ENCODE results near the gene DDR1.
"Not testable (repeated sequence)": the region's sequence is repeated elsewhere in the genome, so short reads cannot be mapped to it uniquely, and the experiment has no call there.

Gene DDR1

DNA sequence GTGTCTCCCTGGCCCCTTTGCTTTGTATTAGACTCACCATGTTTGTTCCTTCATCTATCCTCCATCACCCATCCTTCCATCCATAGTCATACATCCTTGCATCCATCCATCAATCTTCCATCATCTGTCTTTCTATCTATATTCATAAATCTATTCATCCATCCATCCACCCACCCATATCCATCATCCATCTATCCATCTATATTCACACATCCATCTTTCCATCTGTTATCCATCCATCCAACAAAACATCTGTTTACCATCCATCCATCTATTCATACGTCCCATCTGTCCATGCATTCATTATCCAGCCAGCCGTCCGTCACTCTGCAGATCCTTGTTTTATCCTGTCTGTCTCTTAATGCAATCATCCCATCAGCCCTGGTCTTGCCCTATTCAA lies 10.6 kb downstream of the DDR1 start:
- DNase-seq = no peak

DNA sequence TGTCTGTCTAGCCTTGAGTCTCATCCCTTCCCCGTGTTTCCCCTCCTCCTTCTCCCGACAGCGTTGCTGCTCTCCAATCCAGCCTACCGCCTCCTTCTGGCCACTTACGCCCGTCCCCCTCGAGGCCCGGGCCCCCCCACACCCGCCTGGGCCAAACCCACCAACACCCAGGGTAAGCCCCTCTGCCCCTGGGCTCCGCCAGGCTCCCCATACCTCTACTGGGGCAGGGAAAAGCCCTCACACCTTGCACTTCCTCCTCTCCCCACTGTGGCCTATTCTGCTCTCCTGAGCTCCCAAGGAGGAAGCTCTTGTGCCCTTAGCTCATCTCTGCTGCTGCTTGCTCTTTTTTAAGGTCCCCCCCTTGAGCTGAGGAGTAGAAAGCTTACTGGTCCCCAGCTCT lies 11.0 kb downstream of the DDR1 start:
- DNase-seq = no peak

DNA sequence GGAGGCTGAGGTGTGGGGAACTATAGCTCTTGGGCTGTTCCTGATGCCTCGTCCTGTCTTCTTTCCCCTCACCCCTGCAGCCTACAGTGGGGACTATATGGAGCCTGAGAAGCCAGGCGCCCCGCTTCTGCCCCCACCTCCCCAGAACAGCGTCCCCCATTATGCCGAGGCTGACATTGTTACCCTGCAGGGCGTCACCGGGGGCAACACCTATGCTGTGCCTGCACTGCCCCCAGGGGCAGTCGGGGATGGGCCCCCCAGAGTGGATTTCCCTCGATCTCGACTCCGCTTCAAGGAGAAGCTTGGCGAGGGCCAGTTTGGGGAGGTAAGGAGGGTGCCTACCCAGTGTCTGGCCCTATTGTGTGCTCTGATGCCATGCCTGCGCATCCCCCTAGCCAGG lies 12.2 kb downstream of the DDR1 start:
- DNase-seq = no peak

DNA sequence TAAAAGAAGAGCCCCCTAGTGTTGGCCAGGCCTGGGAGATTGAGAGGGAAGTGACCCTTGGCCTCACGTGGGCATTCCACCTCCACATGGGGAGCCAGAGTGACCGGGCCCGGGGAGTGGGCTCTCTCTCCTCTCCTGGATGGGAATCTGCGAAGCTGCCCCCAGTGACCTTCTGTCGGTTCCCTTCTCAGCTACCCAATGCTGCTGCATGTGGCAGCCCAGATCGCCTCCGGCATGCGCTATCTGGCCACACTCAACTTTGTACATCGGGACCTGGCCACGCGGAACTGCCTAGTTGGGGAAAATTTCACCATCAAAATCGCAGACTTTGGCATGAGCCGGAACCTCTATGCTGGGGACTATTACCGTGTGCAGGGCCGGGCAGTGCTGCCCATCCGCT lies 13.6 kb downstream of the DDR1 start:
- no peak for DNase-seq

DNA sequence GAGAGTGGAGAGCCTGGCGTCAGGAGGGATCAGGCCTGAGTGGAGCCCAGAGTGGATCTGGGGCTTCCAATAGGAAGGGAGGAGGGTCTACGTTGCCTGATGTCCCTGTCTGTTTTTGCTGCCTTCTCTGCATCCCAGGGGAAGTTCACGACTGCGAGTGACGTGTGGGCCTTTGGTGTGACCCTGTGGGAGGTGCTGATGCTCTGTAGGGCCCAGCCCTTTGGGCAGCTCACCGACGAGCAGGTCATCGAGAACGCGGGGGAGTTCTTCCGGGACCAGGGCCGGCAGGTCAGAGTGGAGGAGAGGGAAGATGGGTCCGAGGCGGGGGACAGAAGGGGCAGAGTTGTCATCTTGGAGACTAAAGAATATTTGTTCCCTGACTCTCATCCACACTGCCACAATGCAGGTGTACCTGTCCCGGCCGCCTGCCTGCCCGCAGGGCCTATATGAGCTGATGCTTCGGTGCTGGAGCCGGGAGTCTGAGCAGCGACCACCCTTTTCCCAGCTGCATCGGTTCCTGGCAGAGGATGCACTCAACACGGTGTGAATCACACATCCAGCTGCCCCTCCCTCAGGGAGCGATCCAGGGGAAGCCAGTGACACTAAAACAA lies 14.5 kb downstream of the DDR1 start:
- DNase-seq = no peak

DNA sequence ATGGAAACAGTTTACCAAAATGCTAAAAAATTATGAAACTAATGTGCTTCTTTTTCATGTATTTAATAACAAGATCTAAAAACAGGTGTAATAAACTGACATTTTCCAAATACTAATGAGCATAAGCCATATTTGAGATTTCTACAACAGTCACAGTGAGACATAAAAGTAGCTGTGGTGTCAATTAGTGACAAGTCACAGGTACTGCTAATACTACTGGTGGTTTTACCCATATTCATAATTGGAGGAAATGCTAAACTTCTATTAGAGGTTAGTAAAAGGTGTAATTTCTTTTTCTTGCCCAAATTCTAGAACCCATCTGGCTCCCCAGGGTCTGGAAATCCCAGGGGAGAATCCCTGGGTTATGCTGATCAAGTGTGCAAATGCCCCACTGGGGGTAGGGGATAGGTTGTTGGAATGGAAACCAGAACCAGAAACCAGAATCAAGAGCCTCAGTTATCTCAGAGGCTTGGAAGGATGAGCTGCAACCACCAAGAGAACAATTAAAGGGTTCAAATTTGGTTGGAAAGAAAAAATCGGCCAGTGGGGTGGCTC lies 16.6 kb downstream of the DDR1 start:
- no peak for DNase-seq

DNA sequence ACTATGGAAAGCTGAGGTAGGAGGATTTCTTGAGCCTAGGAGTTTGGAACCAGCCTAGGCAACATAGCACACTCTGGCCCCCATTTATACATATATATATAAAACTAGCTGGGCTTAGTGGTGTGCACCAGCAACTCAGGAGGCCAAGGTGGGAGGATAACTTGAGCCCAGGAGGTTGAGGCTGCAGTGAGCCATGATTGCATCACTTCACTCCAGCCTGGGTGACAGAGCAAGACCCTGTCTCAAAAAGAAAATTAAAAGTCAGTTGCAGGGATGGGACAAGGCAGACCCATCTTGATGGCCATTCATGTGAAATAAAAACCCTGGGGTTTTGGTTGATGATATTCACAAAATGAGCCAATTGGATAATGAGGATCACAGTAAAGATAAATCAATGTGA lies 17.1 kb downstream of the DDR1 start:
- no peak for DNase-seq

DNA sequence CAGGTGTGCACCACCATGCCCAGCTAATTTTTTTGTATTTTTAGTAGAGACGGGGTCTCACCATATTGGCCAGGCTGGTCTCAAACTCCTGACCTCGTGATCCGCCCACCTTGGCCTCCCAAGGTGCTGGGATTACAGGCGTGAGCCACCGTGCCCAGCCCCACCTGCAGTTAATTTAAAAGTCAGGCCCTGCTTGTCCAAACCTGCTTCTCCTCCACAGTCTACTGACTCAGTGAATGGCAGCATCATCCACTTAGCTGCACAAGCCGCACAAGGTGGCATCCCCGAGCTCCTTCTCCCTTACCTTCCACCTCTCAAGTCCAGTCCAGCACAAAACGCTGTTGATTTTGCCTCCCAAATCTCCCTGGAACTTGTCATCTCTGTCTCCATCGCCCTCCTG lies 17.9 kb downstream of the DDR1 start:
- not testable (repeated sequence) for DNase-seq

DNA sequence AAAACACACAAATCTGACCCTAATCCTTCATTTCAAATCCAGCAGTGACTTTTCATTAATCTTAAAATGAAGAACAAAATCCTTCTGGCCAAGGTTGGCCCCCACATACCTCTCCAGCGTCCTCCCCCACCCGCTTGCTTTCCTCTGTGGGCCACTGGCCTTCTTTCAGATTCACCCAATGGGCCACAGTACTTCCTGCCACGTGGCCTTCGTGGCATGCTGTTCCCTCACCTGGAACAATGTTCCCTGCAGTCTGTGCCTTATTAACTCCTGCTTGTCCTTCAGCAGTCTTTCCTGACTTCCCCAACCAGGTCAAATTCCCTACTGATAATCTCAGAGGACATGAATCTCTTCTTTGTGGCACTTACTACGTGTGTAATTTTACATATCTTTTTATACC lies 18.4 kb downstream of the DDR1 start:
- no peak for DNase-seq

DNA sequence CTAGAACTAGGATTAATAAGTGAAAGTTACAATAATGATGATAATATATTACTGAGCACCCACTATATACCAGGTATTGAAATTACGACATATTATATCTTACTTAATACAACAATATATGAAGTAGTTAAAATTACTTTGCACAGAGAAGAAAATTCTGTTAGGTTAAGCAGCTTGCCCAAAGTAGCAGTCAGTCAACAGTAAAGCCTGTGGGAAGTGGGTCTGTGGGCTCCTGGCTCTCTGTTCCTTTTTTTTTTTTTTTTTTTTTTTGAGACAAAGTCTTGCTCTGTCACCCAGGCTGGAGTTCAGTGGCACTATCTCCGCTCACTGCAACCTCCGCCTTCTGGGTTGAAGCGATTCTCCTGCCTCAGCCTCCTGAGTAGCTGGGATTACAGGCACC lies 18.9 kb downstream of the DDR1 start:
- no peak for DNase-seq

DNA sequence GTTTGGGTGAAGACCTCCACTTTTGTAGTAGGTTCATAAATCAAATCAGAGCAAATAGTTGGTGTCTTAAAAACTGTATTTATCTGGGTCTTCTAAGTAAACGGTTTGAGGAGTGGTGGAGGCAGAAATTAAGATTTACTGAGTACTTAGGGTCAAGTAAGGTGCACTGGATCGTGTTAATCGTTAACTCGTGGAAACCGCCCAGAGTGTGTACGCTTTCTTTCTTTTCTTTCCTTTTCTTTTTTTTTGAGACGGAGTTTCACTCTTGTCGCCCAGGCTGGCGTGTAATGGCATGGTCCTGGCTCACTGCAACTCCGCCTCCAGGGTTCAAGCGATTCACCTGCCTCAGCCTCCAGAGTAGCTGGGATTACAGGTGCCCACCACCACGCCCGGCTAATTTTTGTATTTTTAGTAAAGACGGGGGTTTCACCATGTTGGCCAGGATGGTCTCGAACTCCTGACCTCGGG lies 23.0 kb downstream of the DDR1 start:
- DNase-seq = not testable (repeated sequence)

DNA sequence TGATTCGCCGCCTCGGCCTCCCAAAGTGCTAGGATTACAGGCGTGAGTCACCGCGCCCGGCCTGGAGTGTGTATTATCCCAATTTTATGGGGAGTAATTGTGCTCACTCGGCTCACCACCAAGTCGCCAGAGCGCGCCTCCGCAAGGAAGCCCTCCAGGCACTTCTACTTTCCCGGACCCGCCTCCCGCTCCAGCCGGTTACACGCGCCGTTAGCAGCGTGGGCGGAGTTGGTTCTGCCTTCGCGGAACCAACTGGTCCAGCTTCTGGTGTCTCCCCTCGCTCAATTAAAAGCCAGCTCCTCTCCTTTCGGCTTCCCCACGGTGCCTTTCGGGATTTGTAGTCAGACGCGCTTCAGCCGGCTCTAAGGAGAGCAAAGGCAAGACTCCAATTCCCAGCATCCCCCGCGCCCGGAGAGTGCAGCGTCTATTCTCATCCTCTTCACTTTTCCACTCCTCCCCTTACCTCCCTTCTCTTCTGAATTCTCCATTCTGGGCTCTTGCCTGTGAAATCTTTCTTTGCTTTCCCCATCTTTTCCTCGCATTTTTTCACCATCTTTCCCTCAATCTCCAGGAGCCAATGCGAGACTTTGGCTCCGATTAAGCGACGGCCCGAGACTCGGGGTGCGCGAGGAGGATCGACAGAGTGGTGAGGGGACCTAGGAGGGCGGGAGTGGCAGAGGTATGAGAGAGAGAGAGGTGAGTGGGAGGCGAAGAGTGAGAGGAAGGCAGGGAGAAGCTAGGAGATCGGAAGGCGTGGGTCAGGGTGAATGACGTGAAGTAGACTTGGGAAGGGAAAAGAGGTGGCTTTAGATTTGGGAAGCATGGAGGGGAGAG lies 23.7 kb downstream of the DDR1 start, which contains the start of gene GTF2H4:
Gene GTF2H4 (plus strand): TSS at position 450 of the 834 bp plus-strand sequence.
- DNase-seq = peak; percentile 95

DNA sequence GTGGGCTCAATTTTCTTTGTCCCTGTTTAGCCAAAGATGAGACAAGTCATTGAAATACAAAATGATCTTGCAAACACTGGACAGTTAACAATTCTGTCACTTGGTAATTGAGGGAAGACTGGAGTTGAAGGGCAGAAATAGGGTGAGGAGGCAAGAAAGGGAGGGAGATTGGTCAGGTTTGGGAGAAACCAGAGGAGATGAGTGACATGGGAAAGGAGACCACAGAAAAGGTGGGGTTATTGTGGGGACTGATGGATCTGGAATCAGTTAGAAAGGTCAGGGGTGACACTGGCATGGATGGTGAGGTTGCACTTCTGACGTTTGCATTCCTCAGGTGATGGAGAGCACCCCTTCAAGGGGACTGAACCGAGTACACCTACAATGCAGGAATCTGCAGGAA lies 24.4 kb downstream of the DDR1 start:
- no peak for DNase-seq

DNA sequence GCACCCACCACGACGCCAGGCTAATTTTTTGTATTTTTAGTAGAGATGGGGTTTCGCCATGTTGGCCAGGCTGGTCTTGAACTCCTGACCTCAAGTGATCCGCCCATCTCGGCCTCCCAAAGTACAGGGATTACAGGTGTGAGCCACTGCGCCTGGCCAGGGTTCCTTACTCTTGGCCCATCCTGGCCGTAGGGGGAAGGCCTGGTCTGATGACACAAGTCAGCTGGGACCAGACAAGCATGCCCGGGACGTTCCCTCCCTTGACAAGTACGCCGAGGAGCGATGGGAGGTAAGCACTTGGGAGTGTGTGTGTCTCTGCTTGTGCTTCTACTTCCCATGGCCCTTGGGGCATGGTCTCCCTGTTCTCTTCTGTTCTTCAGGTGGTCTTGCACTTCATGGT lies 26.2 kb downstream of the DDR1 start:
- DNase-seq = not testable (repeated sequence)

DNA sequence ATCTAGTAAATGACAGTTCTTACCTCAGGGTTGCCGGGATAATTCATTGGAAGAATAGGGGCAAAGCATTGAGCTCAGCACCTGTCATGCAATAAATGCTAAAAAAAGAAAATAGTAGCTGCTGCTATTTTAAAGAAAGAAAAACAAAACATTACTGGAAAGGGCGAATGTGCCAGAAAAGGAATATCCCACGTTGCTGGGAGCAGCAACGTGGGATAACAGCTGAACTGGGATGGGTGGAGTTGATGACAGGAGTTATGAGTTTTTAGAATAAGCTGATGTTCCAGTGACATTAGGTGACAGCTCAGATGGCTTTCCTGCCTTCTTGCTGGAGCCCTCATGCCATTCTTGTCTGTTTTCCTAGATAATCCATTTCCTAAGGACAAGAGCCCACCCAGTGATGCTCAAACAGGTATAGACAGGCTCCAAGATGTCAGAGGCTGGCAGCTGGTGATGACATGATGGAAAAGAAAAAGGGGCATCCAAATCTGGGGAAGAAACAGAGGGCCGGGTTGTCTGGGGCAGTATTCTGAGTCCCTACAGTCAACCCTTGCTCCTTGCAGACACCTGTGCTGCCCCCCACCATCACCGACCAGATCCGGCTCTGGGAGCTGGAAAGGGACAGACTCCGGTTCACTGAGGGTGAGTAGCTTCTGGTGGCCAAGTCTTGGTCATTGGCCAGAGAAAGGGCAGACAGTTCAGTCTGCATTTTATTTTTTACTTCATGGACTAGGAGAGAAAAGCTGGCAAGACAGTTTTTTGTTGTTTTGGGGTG lies 28.6 kb downstream of the DDR1 start:
- no peak for DNase-seq

DNA sequence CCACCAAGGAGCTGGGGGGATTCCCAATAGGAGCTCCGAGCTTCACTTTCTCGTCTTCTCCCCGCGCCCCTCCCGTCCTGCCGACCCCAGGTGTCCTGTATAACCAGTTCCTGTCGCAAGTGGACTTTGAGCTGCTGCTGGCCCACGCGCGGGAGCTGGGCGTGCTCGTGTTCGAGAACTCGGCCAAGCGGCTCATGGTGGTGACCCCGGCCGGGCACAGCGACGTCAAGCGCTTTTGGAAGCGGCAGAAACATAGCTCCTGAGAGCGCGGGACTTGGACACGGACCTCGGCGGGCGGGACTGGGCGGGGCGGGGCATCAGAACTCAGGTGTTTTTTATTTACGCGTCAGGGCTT lies 29.4 kb downstream of the DDR1 start:
- DNase-seq = no peak

DNA sequence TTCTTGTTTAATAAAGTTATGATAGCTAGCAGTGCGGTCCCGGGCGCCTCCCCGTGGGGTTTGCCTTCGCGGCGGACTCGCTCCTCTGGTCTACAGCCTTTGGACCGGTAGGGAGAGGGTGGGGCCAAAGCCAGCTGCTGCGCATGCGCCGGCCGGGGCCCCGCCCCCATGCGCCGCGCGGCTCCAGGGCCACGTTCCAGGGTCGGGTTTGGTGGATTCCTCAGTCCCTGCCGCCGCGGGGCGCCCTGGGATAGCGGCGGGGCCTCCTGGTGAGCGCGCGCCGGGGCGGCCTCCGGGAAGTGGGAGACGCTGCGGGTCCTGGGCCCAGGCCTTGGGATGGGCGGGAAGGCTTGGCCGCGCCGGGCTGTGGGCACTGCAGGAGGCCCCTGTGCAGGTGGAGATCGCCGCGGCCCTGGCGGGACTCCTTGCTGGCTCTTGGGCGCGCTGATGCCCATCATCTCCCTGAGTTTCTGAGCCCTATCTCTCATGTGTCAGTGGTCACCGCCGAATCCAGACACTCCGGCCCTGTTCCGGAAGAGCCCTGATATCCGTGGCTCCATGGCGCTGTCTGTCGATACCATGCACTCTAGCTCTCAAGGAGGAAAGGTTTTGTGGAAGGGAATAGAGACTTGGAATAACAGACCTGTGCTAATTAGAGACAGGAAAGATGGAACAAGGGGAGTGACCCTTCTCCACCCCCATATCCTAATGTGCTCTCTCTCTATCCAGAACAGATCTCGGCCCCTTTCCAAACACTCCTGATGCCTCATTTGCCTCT lies 29.9 kb downstream of the DDR1 start, which contains the start of gene VARS2:
Gene VARS2 (plus strand): TSS at position 163 of the 778 bp plus-strand sequence. CDS start 599 bp downstream, at position 762.
- DNase-seq = peak; percentile 87 to 89

DNA sequence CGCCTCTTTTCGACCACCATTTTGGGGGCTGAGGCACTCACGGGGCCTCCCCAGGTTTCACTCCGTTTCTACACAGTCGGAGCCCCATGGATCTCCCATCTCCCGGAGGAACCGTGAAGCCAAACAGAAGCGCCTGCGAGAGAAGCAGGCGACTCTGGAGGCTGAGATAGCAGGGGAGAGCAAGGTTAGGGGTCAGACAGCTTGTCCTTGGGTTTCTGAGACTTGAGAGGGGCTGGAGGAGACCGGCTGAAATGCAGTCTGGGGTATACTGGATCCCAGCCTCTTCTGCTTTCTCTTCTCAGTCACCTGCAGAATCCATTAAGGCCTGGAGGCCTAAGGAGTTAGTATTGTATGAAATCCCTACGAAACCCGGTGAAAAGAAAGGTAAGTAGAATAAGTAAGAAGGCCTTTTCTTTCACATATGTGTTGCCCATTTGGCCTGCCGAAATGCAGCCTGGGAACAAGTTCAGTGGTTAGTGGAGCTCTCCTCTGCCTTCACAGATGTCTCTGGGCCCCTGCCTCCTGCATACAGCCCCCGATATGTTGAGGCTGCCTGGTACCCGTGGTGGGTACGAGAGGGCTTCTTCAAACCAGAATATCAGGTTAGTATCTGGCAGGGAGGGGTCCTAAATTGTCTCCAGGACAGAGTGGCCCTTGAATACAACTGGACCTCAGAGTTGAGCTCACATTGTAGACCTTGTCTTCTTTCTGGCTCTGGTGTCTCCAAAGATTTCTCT lies 30.7 kb downstream of the DDR1 start:
- peak; percentile 22 to 24 for DNase-seq

DNA sequence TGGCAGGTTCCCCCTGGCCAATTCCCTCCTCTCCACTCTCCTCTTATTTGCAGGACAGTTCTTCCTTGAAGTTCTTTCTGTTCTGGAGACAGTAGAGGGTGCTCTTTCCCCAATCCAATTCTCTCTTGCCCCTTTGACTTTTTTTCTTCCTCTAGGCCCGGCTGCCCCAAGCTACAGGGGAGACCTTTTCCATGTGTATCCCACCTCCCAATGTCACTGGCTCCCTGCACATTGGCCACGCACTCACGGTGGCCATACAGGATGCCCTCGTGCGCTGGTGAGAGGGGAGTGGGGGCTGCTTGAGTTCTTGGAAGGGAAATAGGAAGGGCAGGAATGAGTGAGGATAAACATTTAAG lies 31.2 kb downstream of the DDR1 start:
- no peak for DNase-seq

DNA sequence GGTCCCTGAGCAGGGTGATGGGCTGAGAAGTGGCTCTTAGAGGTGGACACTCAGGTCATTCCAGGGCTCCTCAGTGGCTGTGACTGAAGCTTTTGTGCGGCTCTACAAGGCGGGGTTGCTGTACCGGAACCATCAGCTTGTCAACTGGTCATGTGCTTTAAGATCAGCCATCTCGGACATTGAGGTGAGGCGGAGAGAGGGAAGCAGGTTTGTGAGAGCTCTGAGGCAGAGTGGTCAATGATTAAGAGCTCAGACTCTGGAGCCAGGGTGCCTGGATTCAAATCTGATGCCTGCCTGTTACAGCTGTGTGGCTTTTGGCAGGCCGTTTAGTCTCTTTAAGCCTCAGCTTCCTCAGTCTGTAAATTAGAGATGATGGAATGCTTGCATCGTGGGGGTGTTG lies 32.7 kb downstream of the DDR1 start:
- DNase-seq = no peak

DNA sequence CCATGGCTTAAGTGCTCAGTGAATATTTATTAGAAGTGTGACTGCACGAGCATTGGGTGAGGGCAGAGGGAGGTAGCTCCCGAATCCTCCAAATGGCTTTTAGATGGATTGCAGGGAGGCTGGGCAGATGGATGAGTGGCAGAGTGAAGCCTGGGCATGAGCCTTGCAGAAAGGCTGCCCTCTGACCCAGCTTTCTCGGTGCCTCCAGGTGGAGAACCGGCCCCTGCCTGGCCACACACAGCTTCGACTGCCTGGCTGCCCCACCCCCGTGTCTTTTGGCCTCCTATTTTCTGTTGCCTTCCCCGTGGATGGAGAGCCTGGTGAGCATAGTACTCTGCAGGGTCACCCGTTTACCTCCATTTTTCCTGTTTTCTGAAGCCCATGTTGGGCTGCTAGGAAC lies 33.2 kb downstream of the DDR1 start:
- DNase-seq = no peak

DNA sequence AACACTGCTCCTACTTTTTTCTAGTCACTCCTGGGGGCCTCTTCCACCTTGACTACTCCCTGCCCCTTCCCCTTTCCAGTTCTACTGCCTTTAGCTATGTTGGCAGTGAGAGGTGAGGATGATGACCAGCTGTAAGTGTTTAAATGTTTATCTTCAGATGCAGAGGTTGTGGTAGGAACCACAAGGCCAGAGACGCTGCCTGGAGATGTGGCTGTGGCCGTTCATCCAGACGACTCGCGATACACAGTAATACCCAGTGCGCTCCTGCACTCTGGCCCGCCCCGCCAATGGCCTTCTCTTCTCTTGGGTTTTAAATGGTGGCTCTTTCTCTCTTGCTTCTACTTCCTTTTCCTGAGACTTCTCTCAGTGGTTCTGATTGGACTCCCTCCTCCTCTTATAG lies 34.4 kb downstream of the DDR1 start:
- DNase-seq = no peak

All from stimulated activated CD4-positive, alpha-beta T cell treated with anti-CD3 and anti-CD28 coated beads, Interleukin-2, amount 100 ng/mL, for 24 hours (primary cell).